Bronchial epithelial cell (primary cell): ENCODE results near the gene TMEM164. TPM values are rescaled to one million over a fixed set of nuclear protein-coding genes. Genes with fewer than 3 reads are reported as not detected.

Experiments
- DNase-seq: peaks from one replicate; pipeline ENCODE4 v3.0.0-alpha.2; 2010; ENCODE audit warnings: low read depth
- FAIRE-seq: peaks from 2 replicates; lab custom pipeline; 2011; peaks lifted over from hg19 to GRCh38; lab: Jason Lieb, UNC
- H3K27me3 ChIP-seq: 2 replicates; pipeline ENCODE4 v1.5.1; 2011; ENCODE audit warnings: low read length; ENCODE audit not compliant: control insufficient read depth, insufficient read depth
- H3K36me3 ChIP-seq: 2 replicates; pipeline ENCODE4 v1.5.1; 2011; ENCODE audit warnings: low read length; ENCODE audit not compliant: control insufficient read depth, insufficient read depth
- H3K4me3 ChIP-seq: 2 replicates; pipeline ENCODE4 v1.5.1; 2011; ENCODE audit warnings: mild to moderate bottlenecking, low read depth, low read length, control low read depth
- CTCF ChIP-seq: IDR thresholded peaks from 2 replicates; pipeline ENCODE4 v1.5.1; 2011; ENCODE audit warnings: mild to moderate bottlenecking, moderate library complexity, low read length, control low read depth, inconsistent platforms; ENCODE audit not compliant: insufficient read depth, severe bottlenecking
- total RNA-seq: library from RNA; depleted of rRNA; stranded (reverse); fragments of >200 nt; gene quantifications from 2 replicates; pipeline ENCODE4 v1.2.1, GENCODE V29; 2014

Gene TMEM164
- total RNA-seq, 1 donor from 2014 or later = 20.3 TPM

GRCh38 chrX:110116066-110116980 lies 113.4 kb downstream of the TMEM164 start:
- no peaks in the 10 kb centered on the region for H3K36me3 ChIP-seq
- no peak for TF ChIP-seq CTCF
- no peak overlapping the region for H3K4me3 ChIP-seq
- FAIRE-seq (no peak), DNase-seq (no peak)
- no peaks in the 10 kb centered on the region for H3K27me3 ChIP-seq

- FAIRE-seq (no peak), DNase-seq (no peak)
- TF ChIP-seq CTCF = no peak
- H3K27me3 ChIP-seq = no peaks in the 10 kb centered on the region
- H3K36me3 ChIP-seq = peaks cover 1% of the 10 kb centered on the region
- H3K4me3 ChIP-seq = no peak overlapping the region
These were observed 115.6 kb downstream of the TMEM164 start for GRCh38 chrX:110118530-110118929.

- H3K36me3 ChIP-seq = peaks cover 1% of the 10 kb centered on the region
- no peaks in the 10 kb centered on the region for H3K27me3 ChIP-seq
- H3K4me3 ChIP-seq = no peak overlapping the region
- DNase-seq (no peak), FAIRE-seq (no peak)
- no peak for TF ChIP-seq CTCF
These were observed 116.6 kb downstream of the TMEM164 start for GRCh38 chrX:110119480-110119879.

GRCh38 chrX:110120025-110120424 lies 117.1 kb downstream of the TMEM164 start:
- no peak for TF ChIP-seq CTCF
- FAIRE-seq = no peak
- H3K4me3 ChIP-seq = no peak overlapping the region
- no peak for DNase-seq
- peaks cover 1% of the 10 kb centered on the region for H3K36me3 ChIP-seq
- H3K27me3 ChIP-seq = no peaks in the 10 kb centered on the region

- no peak for DNase-seq
These were observed 120.4 kb downstream of the TMEM164 start for GRCh38 chrX:110123331-110123782.

More at GRCh38 chrX:110123331-110123782, 120.4 kb downstream of the TMEM164 start:
- no peak for TF ChIP-seq CTCF
- FAIRE-seq = no peak
- Histone ChIP-seq H3K4me3 (no peak overlapping the region), H3K36me3 (peaks cover 1% of the 10 kb centered on the region), H3K27me3 (no peaks in the 10 kb centered on the region)
